HTR-8/SVneo (cell line): ENCODE data around the gene HIVEP1.

Experiments used
- DNase-seq: peaks from one replicate; pipeline ENCODE4 v3.0.0; 2011; ENCODE audit warnings: low spot score, mixed read lengths; ENCODE audit not compliant: insufficient read length
- FAIRE-seq: peaks from 2 replicates; lab custom pipeline; 2011; peaks lifted over from hg19 to GRCh38; lab: Jason Lieb, UNC

The HIVEP1 gene

DNA sequence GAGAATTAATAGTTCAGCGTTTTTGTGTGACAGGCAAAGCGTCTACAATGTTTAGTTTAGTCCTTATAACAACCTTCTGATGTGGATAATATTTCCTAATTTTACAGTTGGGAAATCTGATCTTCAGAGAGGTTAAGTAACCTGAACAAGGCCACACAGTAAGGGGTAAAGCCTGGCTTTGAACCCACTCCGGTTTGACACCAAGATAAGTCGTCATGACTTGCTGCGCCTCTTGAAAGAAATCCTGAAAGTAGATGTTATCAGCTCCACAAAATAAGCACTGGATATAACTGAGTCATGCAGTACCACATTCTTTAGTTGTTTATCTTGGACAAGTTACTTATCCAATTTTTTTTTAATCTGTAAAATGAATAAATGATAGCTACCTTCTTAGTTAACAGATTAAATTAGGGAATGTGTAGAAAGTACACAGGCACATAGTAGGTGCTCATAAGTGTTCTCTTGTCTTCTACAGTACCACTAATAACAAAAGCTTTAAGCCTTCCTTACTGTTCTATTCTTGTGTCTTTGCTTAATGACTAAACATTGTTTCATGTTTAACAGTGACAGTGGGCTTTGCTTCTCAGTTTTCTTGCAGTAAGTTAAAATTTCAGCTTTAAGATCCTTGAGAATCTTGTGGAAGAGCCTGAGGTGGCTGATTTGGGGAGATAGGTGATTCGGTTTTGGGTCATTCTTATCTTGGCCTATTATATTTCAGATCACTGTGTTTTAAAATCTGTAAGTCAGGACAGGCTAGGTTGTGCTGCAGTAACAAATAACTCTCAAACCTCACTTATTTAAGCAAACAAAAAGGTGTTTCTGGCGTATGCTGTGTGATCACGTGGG is 2.1 kb downstream of the HIVEP1 start:
- FAIRE-seq: peak; percentile 23
- DNase-seq: peak; percentile 26

DNA sequence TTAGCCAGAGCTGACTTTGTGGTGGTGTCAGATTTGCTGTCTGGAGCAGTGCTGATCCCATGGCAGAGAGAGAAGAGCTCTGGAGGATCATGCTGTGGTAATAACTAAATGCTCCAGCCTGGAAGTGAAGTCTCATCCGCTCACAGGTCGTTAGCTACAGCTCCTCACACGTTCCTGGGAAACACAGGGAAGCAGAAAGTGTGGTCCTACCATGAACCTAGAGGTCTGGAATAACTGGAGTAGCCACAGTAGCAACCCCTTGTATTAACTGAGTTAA is 2.7 kb downstream of the HIVEP1 start:
- FAIRE-seq (no peak), DNase-seq (no peak)

DNA sequence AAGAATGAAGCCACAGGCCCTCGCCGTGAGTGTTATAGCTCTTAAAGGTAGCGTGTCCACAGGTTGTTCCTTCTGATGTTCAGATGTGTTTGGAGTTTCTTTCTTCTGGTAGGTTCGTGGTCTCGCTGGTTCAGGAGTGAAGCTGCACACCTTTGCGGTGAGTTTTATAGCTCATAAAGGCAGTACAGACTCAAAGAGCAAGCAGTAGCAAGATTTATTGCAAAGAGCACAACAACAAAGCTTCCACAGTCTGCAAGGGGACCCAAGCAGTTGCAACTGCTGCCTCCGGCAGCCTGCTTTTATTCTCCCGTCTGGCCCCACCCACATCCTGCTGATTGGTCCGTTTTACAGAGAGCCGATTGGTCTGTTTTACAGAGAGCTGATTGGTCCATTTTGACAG is 5.2 kb downstream of the HIVEP1 start:
- FAIRE-seq: no peak

DNA sequence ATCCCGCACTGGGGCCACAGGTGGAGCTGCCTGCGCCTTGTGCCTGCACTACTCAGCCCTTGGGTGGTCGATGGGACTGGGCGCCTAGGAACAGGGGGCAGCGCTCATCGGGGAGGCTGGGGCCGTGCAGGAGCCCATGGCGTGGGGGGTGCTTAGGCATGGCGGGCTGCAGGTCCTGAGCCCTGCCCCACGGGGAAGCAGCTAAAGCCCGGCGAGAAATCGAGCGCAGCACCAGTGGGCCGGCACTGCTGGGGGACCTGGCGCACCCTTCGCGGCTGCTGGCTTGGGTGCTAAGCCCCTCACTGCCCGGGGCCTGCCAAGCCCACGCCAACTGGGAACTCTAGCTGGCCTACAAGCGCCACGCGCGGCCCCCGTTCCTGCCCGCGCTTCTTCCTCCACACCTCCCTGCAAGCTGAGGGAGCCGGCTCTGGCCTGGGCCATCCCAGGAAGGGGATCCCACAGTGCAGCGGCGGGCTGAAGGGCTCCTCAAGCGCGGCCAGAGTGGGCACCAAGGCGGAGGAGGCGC is 5.8 kb downstream of the HIVEP1 start:
- FAIRE-seq (no peak), DNase-seq (no peak)

More for the DNA sequence above, 5.2 kb downstream of the HIVEP1 start:
- DNase-seq: no peak

DNA sequence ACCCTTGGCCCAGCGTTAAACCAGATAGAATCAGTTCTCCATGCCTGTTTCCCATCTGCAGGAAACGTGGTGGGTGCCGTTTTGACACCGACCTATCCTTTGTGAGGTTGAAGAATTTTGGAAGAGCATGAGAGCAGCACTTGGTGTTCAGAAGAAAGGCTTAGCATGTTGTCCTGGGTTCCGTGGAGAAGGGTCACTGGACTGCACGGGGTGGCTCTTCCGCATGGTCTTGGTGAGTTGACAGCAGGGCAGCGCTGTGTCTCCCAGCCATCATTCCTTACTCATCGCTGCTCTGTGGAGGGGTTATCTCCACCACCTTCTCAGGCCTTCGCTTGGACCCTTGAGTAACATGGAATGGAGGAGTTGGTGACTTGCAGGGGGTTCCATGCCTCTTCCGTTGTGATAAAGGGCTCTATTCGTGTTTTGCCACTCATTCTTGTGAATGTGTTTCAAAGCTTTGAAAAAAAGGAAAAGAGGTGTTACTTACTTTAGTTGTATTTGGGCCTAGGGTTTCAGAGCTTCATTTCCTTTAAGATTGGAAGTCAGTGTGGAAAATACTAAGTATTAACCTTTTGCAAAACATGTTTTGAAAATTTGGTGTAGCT is 8.2 kb downstream of the HIVEP1 start:
- DNase-seq (no peak), FAIRE-seq (no peak)

GRCh38 chr6:12022481-12022880 is 10.4 kb downstream of the HIVEP1 start:
- DNase-seq (no peak), FAIRE-seq (no peak)

DNA sequence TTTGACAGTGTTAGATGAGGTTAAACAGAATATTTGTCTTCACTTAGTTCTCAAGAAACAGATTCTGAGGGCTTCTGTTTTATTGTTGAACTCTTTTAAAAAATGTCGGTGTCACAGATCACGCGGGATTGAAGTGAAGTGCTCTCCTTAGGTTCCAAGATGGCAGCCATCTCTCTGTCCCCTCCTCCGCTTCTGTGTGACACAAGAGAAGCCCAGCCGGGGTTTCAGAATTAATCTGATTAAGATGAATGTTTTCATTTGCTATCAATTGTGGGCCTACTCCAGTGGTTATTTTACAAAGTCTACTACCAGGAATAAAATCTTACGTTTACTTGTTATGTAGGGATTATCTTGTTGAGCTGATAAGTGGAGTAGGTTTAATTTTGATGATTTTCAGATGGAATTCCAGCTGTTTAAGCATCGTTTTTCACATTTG is 10.9 kb downstream of the HIVEP1 start:
- no peak for FAIRE-seq

GRCh38 chr6:12024216-12024615 is 12.1 kb downstream of the HIVEP1 start:
- DNase-seq: no peak
- no peak for FAIRE-seq

More for the DNA sequence above, 10.9 kb downstream of the HIVEP1 start:
- DNase-seq: no peak

DNA sequence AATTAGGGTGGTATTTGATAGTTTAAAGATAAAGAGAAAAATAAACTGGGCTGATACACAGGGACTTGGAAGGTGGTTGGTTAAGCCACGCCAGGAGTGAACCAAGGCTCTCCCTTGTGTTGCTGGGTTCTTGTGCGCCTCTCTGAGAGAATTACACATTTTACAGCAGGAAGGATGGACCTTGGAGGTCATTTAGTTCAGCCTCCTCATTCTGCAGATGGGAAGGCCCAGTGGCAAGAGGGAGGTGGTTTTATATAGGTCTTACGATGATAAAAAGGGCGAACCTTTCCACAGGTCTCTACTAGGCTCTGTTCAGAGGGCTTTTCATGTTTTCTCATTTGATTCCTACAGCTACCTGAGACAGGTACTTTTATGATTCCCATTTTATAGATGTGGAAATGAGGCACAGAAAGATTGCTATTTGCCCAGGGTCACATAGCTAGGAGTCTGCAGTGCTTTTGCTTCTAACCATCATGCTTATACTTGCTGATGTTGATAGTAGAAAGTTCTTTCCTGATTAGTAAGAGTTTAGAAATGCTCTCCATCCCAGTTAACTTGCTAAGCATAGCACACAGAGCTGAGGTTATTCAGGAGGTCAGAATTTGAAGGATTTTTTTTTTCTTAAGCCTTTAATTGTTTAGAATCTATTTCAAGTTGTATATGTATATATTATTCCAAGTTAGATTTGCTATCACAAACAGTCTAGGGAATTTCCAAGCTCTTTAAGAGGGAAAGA is 12.8 kb downstream of the HIVEP1 start:
- FAIRE-seq: no peak
- DNase-seq: no peak

- FAIRE-seq (no peak), DNase-seq (no peak)
Measured at GRCh38 chr6:12026120-12026519, 14.0 kb downstream of the HIVEP1 start.

DNA sequence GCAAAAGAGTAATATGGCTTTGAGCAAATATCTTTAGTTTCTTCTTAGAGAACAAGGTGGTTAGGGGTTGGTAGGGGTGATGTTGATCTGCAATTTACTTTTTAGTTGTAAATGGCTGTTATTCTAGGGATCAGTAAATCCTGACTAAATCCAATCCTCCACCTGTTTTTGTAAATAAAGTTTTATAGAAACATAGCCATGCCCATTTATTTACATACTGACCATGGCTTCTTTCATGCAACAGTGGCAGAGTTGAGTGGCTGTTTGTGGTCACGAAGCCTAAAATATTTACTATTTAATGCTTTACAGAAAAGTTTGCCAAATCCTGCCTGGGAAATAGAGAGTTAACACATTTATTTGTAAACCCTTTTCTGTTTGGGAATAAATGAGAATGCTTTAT is 14.7 kb downstream of the HIVEP1 start:
- DNase-seq: no peak
- FAIRE-seq: no peak

- DNase-seq (no peak), FAIRE-seq (no peak)
Measured at GRCh38 chr6:12028213-12028612, 16.1 kb downstream of the HIVEP1 start.

GRCh38 chr6:12029979-12030737 is 18.0 kb downstream of the HIVEP1 start:
- FAIRE-seq (no peak), DNase-seq (no peak)

DNA sequence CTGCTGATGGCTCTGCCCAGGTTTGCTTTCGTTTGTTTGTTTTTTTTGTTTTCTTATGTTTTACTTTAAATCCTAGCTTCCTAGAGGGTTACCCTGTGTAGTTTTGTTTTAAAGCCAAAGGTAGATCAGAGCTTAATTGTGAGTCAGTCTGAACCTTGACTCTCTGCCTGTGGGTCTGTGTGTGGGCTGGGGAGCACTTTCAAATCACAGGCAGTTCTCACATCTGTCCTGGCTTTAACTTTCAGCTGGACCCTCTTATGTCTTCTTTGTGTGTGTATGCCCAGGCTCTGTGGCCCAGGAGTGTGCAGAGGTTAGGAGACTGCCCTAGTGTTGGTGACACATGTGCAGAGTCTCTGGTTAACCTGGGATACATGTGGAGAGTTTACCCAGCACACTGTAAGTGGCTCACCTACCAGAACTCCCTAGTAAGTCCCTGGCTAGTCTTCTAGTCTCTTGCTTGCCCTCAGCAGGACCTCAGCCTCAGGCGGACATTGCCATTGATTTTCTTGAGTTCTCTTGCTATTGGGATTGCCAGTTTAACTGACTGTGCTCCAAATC is 19.0 kb downstream of the HIVEP1 start:
- DNase-seq: no peak
- FAIRE-seq: no peak

DNA sequence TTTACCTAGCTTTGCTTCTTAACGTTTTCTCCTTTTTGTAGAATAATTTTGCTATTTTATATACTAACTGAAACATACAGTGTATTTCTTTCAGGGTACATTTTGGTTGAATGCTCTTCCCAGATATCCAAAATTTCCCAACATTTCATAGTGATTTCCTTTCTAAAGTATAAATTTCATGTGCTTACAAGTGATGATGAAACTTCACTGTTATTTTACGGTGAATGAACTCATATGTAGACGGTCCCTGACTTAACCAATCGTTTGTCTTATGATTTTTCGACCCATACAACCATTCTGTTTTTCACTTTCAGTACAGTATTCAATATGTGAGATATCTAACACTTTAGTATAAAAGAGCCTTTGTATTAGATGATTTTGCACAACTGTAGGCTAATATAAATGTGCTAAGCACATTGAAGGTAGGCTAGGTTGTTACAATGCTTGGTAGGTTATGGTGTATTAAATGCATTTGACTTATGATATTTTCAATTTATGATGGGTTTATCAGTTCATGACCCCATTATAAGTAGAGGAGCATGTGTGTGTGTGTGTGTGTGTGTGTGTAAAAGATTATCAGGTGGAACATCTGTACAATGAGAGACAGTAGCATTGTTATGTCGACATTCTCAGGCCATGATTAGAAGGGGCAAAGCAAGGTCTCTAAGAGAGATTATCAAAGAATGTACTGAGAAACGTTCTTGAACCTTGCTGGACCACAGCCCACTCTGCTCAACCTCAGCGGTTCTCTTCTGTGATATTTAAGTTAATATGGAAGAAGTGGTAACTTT is 20.9 kb downstream of the HIVEP1 start:
- DNase-seq (no peak), FAIRE-seq (no peak)

DNA sequence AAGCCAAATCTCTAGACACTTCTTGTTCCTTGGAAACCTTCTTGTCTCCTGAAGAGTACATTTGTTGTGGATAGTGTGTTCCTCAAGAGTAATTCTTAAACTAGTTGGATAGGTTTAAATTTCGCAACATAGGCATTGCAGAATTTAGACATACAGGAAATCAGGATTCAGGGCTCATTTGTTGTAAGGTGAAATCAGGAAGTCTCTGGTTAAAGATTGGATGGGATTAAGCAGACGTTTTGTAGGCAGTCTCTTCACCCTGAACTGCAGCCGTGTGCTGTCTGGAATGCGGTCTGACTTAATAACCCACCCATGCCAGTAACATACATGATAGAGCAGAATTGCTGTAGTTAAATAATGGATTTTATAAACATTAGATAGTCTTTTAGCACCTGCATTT is 21.7 kb downstream of the HIVEP1 start:
- no peak for FAIRE-seq
- DNase-seq: no peak

DNA sequence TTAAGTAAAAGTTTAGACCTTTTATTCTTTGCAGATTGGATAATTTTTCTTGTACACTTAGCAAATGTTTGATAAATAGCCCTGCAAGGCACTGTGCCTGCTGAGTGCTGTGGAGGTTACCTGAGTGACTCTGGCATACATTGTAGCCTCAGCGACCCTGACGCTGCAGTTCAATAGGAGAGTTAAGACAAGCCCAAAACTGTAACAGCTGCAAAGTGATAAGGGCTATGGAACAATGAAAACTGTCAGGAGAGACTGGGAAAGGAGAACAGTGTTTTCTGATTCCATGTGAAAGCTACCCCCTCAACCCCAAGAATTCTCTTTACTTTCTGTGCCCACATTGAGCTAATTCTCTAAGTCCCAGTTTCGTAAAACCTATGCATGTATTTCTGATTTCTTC is 22.2 kb downstream of the HIVEP1 start:
- no peak for FAIRE-seq
- no peak for DNase-seq

DNA sequence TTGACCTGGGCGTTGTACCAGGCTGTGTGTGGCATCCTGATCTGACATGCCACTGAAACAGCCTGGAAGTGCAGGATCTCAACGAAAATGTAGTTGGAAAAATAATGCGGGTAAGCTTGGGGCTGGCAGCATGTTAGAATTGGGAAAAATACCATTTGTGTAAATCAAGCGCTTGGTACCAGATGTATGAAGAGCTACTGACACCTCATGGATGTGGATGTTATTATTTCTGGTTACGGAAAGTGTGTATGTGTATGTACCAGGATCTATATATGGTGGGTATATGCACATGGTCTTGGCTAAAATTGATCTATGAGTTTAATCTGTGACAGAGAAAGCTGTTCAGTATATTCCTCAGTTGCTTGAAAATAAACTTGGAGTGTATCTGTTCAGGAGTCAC is 22.7 kb downstream of the HIVEP1 start:
- DNase-seq: no peak
- FAIRE-seq: peak; percentile 9

GRCh38 chr6:12036766-12037165 is 24.7 kb downstream of the HIVEP1 start:
- FAIRE-seq (no peak), DNase-seq (no peak)
